Measurements from ENCODE around the gene ZNF619. TPM values are rescaled to one million over a fixed set of nuclear protein-coding genes. Genes with fewer than 3 reads are reported as not detected.

Gene ZNF619
- total and polyA plus RNA-seq, 9 of the 15 experiments (the other 6 are each of a cell fraction or from before 2014, with no cell fraction given): 1.3 to 9.1 (median 6.3) TPM

- no peak; the same call in 1 of the 3 replicates for ATAC-seq
- Histone ChIP-seq H3K36me3 (ENCODE audit: control insufficient read depth, insufficient read depth, low read length) (no peaks in the 10 kb centered on the region; the same call in 2 of the 3 replicates), H3K9ac (ENCODE audit: insufficient read depth in 1 of 2, low read depth in 2 of 2, low read length in 2 of 2) (no peak overlapping the region), H3K4me3 (no peak overlapping the region), H3K27ac (ENCODE audit: extremely low read depth, low read depth, low read length) (no peak overlapping the region), H3K79me2 (ENCODE audit: control insufficient read depth, insufficient read depth, low read length) (no peaks in the 10 kb centered on the region), H3K9me1 (ENCODE audit: control insufficient read depth, insufficient read depth, low read length) (no peaks in the 10 kb centered on the region), H3K4me1 (replicated peaks in 1 of 2; ENCODE audit: control insufficient read depth in 2 of 2, insufficient read depth in 2 of 2, low read length in 2 of 2) (no peaks in the 10 kb centered on the region), H2AFZ (ENCODE audit: low read depth, low read length) (no peak overlapping the region), H3K9me3 (replicated peaks; ENCODE audit: control insufficient read depth, insufficient read depth, low read depth, low read length) (no peaks in the 10 kb centered on the region), H3K4me2 (ENCODE audit: insufficient read depth, low read length) (no peak overlapping the region), H4K20me1 (replicated peaks; ENCODE audit: control insufficient read depth, insufficient read depth, low read length) (no peaks in the 10 kb centered on the region), H3K27me3 (ENCODE audit: control insufficient read depth in 2 of 2, insufficient read depth in 2 of 2, low read length in 2 of 2) (no peaks in the 10 kb centered on the region)
- in situ Hi-C loops (cut with MboI): no loop called here
- no peak for TF ChIP-seq ZNF121 (CRISPR knock-in tag; conservative IDR thresholded peaks at IDR 0.05)
- TF ChIP-seq MYBL2 (IDR thresholded peaks at IDR 0.05; ENCODE audit: low read depth): no peak
- no peak for TF ChIP-seq MYBL2 (CRISPR knock-in tag; IDR thresholded peaks at IDR 0.05; ENCODE audit: borderline replicate concordance)
- TF ChIP-seq THRAP3 (IDR thresholded peaks at IDR 0.05; ENCODE audit: borderline replicate concordance): no peak
- TF ChIP-seq ESRRB (CRISPR knock-in tag; IDR thresholded peaks at IDR 0.05; ENCODE audit: borderline replicate concordance): no peak
- no peak for TF ChIP-seq TRIM24 (IDR thresholded peaks at IDR 0.05)
- TF ChIP-seq, protein P1, sequence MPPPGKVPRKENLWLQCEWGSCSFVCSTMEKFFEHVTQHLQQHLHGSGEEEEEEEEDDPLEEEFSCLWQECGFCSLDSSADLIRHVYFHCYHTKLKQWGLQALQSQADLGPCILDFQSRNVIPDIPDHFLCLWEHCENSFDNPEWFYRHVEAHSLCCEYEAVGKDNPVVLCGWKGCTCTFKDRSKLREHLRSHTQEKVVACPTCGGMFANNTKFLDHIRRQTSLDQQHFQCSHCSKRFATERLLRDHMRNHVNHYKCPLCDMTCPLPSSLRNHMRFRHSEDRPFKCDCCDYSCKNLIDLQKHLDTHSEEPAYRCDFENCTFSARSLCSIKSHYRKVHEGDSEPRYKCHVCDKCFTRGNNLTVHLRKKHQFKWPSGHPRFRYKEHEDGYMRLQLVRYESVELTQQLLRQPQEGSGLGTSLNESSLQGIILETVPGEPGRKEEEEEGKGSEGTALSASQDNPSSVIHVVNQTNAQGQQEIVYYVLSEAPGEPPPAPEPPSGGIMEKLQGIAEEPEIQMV (tag; conservative IDR thresholded peaks at IDR 0.05; ENCODE audit: low read depth): no peak
- ChIA-PET POLR2A (interaction anchor here (1.1 kb wide), 1 partner anchor 10 kb away, joined by 3 read pairs; the partner anchor contains the start of gene ZNF620), CTCF (ENCODE audit: low intra/inter-chr PET ratio) (interaction anchor here (0.7 kb wide), 1 partner anchor 160 kb away, joined by 3 read pairs; no protein-coding TSS in a partner anchor)
- FAIRE-seq: no peak
- intact Hi-C loops (cut with micrococcal nuclease): no loop called here
- DNase-seq (ENCODE audit: extremely low read depth in 1 of 4, low spot score in 3 of 4): no peak
- 63% methylated on average over 5 of the region's 5 CpGs for WGBS (ENCODE audit: insufficient coverage, low coverage, missing lambda C conversion rate)
- no TSS peak for BruUV-seq (replicated peaks)
Observed at GRCh38 chr3:40516201-40516600, 39.3 kb downstream of the ZNF619 start.

Measured in K562 (cell line).